Esophagus squamous epithelium (tissue), 5 donors: ENCODE data around the gene C1orf122. TPM values are rescaled to one million over a fixed set of nuclear protein-coding genes. Genes with fewer than 3 reads are reported as not detected.

ENCODE experiments used
- DNase-seq: peaks from one replicate; lab custom pipeline; 2025; lab: John Stamatoyannopoulos, UW
- H3K27ac ChIP-seq, 4 donors: fragments of 200-600 bp; sonication (generic); one replicate each; pipeline ENCODE4 v1.5.1; 2016 to 2019; ENCODE audit warnings: mild to moderate bottlenecking in 1 of 4
- H3K27me3 ChIP-seq, 4 donors: fragments of 200-600 bp; sonication (generic); 1 replicate in 3 of 4; 2 replicates in 1 of 4; pipeline versions ENCODE4 v1.5.1 to v1.6.0; 2017 to 2021; ENCODE audit warnings: antibody characterized with exemption in 1 of 4
- H3K36me3 ChIP-seq, 3 donors: fragments of 200-600 bp; sonication (generic); one replicate each; pipeline ENCODE4 v1.5.1; 2016 to 2019
- H3K4me1 ChIP-seq, 3 donors: fragments of 200-600 bp; sonication (generic); one replicate each; pipeline ENCODE4 v1.5.1; 2017 to 2019
- H3K4me3 ChIP-seq, 4 donors: fragments of 200-600 bp; sonication (generic); 1 replicate in 3 of 4; 2 replicates in 1 of 4; pipeline ENCODE4 v1.5.1; 2016 to 2019; ENCODE audit warnings: mild to moderate bottlenecking in 2 of 4, moderate library complexity in 1 of 4
- H3K9me3 ChIP-seq, 3 donors: fragments of 200-600 bp; sonication (generic); one replicate each; pipeline ENCODE4 v1.5.1; 2016 to 2019
- POLR2A ChIP-seq, 4 donors: fragments of 450-650 bp; IDR thresholded peaks; one replicate each; pipeline ENCODE4 v1.6.1; 2017; ENCODE audit warnings: antibody characterized with exemption in 4 of 4, mild to moderate bottlenecking in 4 of 4, moderate library complexity in 3 of 4
- WGBS, 2 donors: methylation state at CpG; one replicate each; pipeline ENCODE4 v1.1.5; 2018; 5-methylcytosine and 5-hydroxymethylcytosine counted together
- intact Hi-C: fragments of 100-400 bp; cut with DNase I; formaldehyde crosslinking; loops from one replicate; pipeline ENCODE4 v1.15.0; 2022
- total RNA-seq, 4 donors: library from RNA; depleted of rRNA; stranded (reverse); fragments of >200 nt; gene quantifications; one replicate each; pipeline ENCODE4 v1.1.0, GENCODE V29; 2016
- TF ChIP-seq, protein P1 (sequence below), 6 experiments: fragments of 450-650 bp in 4 of 6; fragments of 200-600 bp in 2 of 6; sonication (generic) in 2 of 6; IDR thresholded peaks; one replicate each; pipeline ENCODE4 v1.5.1; 2016 to 2019; ENCODE audit warnings: antibody characterized with exemption in 6 of 6, mild to moderate bottlenecking in 4 of 6, moderate library complexity in 4 of 6
- donor health status: DM: yes; HTN: yes; CAD: no.

Gene C1orf122
- total RNA-seq, 4 donors from 2014 or later, result 40.9 to 60.2 (median 52.1) TPM

DNA sequence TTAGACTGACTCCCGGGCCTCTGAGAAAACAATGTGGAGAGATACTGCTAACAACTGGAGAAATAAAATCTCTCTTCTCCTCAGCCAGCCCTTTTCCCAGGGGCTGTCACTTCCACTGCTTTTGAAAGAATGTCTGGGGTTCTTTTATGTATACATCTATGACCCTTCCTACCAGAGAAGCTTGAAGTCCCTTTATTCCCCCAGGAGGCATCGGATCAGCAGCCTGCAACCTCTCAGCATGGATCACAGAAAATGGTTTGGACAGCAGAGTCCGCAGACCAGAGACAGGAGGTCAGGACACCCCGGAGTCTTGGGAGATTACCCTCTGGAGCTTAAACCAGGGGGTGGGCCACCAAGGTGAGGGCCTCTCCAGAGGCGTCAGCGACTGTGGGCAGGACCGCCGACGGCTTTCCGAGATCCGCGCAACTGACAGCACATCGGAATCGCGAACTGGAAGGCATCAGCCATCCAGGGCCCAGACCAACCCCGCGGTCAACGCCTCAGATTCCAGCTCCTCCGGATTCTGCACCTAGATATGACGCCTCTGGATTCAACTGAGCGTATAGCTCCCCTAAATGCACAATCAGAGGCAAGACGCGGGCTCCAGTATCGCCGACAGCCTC is 43.7 kb upstream of the C1orf122 start:
- Histone ChIP-seq H3K27me3 (peaks cover 0 to 99% (median 22%) of the 10 kb centered on the region in 4 donors), H3K4me3 (no peak overlapping the region), H3K27ac (no peak overlapping the region), H3K4me1 (peaks cover 0 to 8% (median 3%) of the 10 kb centered on the region in 3 donors), H3K36me3 (no peaks in the 10 kb centered on the region), H3K9me3 (no peaks in the 10 kb centered on the region)
- DNase-seq, result no peak
- 14 to 31% methylated on average over 9 to 20 of the region's 25 CpGs for WGBS, 2 donors
- intact Hi-C loops, result no loop called here
- TF ChIP-seq, protein P1, sequence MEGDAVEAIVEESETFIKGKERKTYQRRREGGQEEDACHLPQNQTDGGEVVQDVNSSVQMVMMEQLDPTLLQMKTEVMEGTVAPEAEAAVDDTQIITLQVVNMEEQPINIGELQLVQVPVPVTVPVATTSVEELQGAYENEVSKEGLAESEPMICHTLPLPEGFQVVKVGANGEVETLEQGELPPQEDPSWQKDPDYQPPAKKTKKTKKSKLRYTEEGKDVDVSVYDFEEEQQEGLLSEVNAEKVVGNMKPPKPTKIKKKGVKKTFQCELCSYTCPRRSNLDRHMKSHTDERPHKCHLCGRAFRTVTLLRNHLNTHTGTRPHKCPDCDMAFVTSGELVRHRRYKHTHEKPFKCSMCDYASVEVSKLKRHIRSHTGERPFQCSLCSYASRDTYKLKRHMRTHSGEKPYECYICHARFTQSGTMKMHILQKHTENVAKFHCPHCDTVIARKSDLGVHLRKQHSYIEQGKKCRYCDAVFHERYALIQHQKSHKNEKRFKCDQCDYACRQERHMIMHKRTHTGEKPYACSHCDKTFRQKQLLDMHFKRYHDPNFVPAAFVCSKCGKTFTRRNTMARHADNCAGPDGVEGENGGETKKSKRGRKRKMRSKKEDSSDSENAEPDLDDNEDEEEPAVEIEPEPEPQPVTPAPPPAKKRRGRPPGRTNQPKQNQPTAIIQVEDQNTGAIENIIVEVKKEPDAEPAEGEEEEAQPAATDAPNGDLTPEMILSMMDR (IDR thresholded peaks at IDR 0.05), result no peak
- TF ChIP-seq POLR2A (IDR thresholded peaks at IDR 0.05), result no peak

DNA sequence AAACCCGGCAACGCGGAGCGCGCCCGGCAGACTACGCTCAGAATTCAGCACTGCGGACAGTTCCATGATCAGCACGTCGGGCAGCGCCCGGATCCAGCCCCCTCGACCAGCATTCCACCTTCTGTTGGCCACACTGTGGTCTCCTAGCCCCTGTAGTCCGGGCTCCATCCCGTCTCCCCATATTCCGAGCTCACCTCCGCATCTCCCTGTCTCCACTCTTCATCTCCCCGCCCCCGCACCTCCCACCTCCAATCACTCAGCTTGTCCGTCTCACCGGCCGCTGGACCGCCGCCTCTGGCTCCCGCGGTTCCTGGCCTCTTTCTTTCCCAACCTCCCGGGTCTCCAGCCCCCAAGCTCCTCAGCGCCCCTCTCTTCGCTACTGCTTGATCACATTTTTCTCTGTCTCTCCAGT is 43.2 kb upstream of the C1orf122 start:
- H3K36me3 ChIP-seq, result no peaks in the 10 kb centered on the region
- H3K4me1 ChIP-seq, result peaks cover 0 to 8% (median 3%) of the 10 kb centered on the region in 3 donors
- no peak overlapping the region for H3K27ac ChIP-seq
- TF ChIP-seq, protein P1 (IDR thresholded peaks at IDR 0.05), result no peak
- no peak for TF ChIP-seq POLR2A (IDR thresholded peaks at IDR 0.05)
- H3K4me3 ChIP-seq, result no peak overlapping the region
- H3K27me3 ChIP-seq, result peaks cover 0 to 99% (median 22%) of the 10 kb centered on the region in 4 donors
- intact Hi-C loops, result no loop called here
- H3K9me3 ChIP-seq, result no peaks in the 10 kb centered on the region
- DNase-seq, result no peak
- 12 to 15% methylated on average over 28 to 29 of the region's 29 CpGs for WGBS, 2 donors

DNA sequence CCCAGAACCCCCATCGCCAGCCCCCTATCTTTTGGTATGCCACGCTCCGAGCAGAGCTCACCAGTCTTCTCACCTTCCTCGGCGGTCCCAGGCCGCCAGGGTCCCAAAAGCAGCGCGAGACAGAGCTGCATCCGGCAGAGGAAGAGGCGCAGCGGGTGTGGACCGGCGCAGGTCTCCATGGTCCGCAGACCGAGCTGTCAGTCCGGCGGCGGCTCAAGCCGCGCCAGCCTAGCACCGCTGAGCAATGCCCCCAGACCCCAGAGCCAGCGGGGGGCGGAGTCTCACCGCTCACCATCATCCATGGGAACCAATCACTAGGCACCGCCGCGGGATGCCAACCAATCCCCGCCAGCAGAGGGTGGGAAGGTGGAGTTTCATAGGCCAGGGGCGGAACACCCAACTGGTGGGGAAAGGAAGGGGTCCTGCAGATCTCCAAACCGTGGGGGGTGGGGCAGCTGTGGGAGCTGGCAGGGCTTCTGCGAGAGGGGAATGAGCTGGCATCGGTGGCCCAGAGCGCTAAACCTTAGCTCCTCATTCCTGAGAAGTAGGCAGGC is 42.6 kb upstream of the C1orf122 start, which contains the start of gene EPHA10:
Gene EPHA10, minus strand, starts transcription at position 233 of the 554 bp plus-strand sequence. Its CDS starts 54 bp downstream, at position 179.
- peaks cover 0 to 8% (median 3%) of the 10 kb centered on the region in 3 donors for H3K4me1 ChIP-seq
- 8 to 9% methylated on average over 3 to 17 of the region's 33 CpGs for WGBS, 2 donors
- no peaks in the 10 kb centered on the region for H3K9me3 ChIP-seq
- TF ChIP-seq, protein P1 (IDR thresholded peaks at IDR 0.05), result no peak
- TF ChIP-seq POLR2A (IDR thresholded peaks at IDR 0.05), result no peak
- intact Hi-C loops, result no loop called here
- peaks cover 0 to 99% (median 22%) of the 10 kb centered on the region in 4 donors for H3K27me3 ChIP-seq
- DNase-seq, result no peak
- H3K36me3 ChIP-seq, result no peaks in the 10 kb centered on the region
- H3K27ac ChIP-seq, result no peak within 1 kb of the TSS
- H3K4me3 ChIP-seq, result peak within 1 kb of the TSS in 1 of 4 donors; percentile 12

DNA sequence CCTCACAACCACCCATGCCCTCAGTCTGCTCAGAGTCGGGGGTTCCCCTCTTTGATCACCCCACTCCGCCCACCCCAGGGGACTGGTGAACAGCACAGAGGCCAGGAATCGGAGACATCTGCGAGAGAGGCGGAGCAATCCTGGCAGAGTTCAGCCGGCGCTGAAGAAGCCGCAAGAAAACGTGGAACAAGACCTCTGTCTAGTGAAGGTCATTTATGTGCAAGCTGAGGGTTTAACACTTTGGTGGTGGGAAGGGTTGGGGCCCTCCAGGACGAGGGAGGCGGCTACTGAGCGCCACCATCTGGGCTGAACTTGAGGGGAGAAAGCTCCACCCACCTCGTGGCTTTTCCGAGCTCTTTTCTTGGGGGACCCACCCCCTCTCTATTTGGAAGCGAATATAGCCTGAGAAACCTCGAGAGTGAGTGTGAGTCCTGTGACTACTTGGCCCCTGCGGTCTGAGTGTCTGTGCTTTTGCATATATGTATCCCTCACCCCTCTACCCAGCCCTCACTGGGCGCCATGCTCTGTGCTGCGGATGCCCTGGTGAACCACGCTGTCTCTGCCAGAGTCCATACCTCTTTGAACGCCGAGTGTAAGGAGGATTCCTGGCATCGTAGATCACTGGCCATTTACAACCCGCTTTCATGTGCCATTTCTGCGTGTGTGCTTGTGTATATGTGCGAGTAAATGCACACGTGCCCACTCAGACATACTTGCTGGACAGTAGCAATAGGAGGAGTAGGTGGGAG is 41.5 kb upstream of the C1orf122 start:
- TF ChIP-seq POLR2A (IDR thresholded peaks at IDR 0.05), result no peak
- TF ChIP-seq, protein P1 (IDR thresholded peaks at IDR 0.05), result no peak
- intact Hi-C loops, result no loop called here
- DNase-seq, result no peak
- H3K27ac ChIP-seq, result no peak overlapping the region
- H3K9me3 ChIP-seq, result no peaks in the 10 kb centered on the region
- WGBS, 2 donors, result 8 to 12% methylated on average over 19 to 22 of the region's 27 CpGs
- H3K36me3 ChIP-seq, result no peaks in the 10 kb centered on the region
- H3K4me3 ChIP-seq, result peak overlapping the region in 1 of 4 donors; percentile 12
- H3K27me3 ChIP-seq, result peaks cover 0 to 94% (median 22%) of the 10 kb centered on the region in 4 donors
- H3K4me1 ChIP-seq, result peaks cover 0 to 8% (median 3%) of the 10 kb centered on the region in 3 donors
